Measurements from ENCODE around the gene SPART. TPM values are rescaled to one million over a fixed set of nuclear protein-coding genes. Genes with fewer than 3 reads are reported as not detected.

Gene SPART
- polyA plus RNA-seq, 1 donor from 2014 or later, result 52.4 TPM

DNA sequence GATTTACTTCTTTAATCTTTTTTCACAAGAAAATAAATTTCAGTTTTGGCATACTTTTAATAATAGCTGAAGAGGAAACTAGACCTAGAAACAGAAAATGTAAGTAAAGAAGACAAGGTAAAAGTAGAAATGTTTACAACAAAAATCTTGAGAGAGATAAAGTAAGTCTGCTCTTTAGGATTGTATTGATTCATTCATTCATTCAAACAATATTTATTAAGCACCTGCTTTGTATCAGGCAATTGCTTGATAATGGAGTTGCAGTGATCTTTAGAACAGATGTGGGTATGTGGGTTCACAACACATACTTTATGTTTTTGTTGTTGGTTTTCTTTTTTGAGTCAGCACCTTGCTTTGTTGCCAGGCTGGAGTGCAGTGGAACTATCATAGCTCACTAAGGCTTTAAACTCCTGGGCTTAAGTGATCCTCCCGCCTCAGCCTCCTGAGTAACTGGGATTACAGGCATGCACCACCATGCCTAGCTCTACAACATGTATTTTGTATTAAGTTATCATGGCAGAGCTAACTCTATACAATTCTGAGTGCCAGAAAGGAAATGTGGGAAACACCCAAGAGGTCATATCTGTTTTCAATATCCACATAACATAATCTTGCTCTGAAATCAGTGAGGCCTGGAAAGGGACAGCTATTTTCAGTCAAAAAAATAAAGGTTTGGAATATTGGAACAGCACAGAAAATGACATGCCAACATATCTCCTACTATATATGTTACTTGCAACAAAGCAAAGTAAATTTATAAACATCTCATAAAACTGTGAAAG lies 8.8 kb upstream of the SPART start:
- no peak overlapping the region for H3K9ac ChIP-seq (ENCODE audit: low read length)
- no peak overlapping the region for H3K4me3 ChIP-seq (ENCODE audit: low read length)
- H3K36me3 ChIP-seq (ENCODE audit: insufficient read depth, low read length), result no peaks in the 10 kb centered on the region
- H3F3A ChIP-seq (ENCODE audit: insufficient read depth, low read length, poor library complexity, severe bottlenecking), result no peaks in the 10 kb centered on the region
- H4K20me1 ChIP-seq (ENCODE audit: insufficient read depth), result no peaks in the 10 kb centered on the region
- H3K79me2 ChIP-seq (replicated peaks; ENCODE audit: insufficient read depth, low read length), result no peaks in the 10 kb centered on the region
- no peak overlapping the region for H3K27ac ChIP-seq (ENCODE audit: low read length)
- no peak overlapping the region for H3K4me2 ChIP-seq (ENCODE audit: low read length)
- H3K9me2 ChIP-seq (ENCODE audit: insufficient read depth, low read length), result no peaks in the 10 kb centered on the region
- no peak overlapping the region for H2AFZ ChIP-seq (ENCODE audit: low read depth, low read length)
- H3K27me3 ChIP-seq (ENCODE audit: insufficient read depth, low read depth, low read length), result no peaks in the 10 kb centered on the region
- no peaks in the 10 kb centered on the region for H3K9me3 ChIP-seq (ENCODE audit: low read length)
- TF ChIP-seq, protein P1, sequence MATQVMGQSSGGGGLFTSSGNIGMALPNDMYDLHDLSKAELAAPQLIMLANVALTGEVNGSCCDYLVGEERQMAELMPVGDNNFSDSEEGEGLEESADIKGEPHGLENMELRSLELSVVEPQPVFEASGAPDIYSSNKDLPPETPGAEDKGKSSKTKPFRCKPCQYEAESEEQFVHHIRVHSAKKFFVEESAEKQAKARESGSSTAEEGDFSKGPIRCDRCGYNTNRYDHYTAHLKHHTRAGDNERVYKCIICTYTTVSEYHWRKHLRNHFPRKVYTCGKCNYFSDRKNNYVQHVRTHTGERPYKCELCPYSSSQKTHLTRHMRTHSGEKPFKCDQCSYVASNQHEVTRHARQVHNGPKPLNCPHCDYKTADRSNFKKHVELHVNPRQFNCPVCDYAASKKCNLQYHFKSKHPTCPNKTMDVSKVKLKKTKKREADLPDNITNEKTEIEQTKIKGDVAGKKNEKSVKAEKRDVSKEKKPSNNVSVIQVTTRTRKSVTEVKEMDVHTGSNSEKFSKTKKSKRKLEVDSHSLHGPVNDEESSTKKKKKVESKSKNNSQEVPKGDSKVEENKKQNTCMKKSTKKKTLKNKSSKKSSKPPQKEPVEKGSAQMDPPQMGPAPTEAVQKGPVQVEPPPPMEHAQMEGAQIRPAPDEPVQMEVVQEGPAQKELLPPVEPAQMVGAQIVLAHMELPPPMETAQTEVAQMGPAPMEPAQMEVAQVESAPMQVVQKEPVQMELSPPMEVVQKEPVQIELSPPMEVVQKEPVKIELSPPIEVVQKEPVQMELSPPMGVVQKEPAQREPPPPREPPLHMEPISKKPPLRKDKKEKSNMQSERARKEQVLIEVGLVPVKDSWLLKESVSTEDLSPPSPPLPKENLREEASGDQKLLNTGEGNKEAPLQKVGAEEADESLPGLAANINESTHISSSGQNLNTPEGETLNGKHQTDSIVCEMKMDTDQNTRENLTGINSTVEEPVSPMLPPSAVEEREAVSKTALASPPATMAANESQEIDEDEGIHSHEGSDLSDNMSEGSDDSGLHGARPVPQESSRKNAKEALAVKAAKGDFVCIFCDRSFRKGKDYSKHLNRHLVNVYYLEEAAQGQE (IDR thresholded peaks at IDR 0.05; ENCODE audit: borderline replicate concordance), result no peak
- TF ChIP-seq MXI1 (conservative IDR thresholded peaks at IDR 0.05; ENCODE audit: poor library complexity, severe bottlenecking), result no peak
- TF ChIP-seq, protein P2, sequence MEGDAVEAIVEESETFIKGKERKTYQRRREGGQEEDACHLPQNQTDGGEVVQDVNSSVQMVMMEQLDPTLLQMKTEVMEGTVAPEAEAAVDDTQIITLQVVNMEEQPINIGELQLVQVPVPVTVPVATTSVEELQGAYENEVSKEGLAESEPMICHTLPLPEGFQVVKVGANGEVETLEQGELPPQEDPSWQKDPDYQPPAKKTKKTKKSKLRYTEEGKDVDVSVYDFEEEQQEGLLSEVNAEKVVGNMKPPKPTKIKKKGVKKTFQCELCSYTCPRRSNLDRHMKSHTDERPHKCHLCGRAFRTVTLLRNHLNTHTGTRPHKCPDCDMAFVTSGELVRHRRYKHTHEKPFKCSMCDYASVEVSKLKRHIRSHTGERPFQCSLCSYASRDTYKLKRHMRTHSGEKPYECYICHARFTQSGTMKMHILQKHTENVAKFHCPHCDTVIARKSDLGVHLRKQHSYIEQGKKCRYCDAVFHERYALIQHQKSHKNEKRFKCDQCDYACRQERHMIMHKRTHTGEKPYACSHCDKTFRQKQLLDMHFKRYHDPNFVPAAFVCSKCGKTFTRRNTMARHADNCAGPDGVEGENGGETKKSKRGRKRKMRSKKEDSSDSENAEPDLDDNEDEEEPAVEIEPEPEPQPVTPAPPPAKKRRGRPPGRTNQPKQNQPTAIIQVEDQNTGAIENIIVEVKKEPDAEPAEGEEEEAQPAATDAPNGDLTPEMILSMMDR (IDR thresholded peaks at IDR 0.05; ENCODE audit: poor library complexity, severe bottlenecking), result no peak
- no peak for TF ChIP-seq TAF1 (IDR thresholded peaks at IDR 0.05; ENCODE audit: low read depth)
- TF ChIP-seq EZH2 (IDR thresholded peaks at IDR 0.05; ENCODE audit: borderline replicate concordance, insufficient read depth, low read length, poor library complexity, severe bottlenecking), result no peak
- no peak for TF ChIP-seq EP300 (conservative IDR thresholded peaks at IDR 0.05; ENCODE audit: poor library complexity, severe bottlenecking)
- no peak for TF ChIP-seq SMC3 (conservative IDR thresholded peaks at IDR 0.05; ENCODE audit: poor library complexity)
- TF ChIP-seq POLR2AphosphoS5 (IDR thresholded peaks at IDR 0.05), result no peak
- TF ChIP-seq RAD21 (conservative IDR thresholded peaks at IDR 0.05), result no peak

DNA sequence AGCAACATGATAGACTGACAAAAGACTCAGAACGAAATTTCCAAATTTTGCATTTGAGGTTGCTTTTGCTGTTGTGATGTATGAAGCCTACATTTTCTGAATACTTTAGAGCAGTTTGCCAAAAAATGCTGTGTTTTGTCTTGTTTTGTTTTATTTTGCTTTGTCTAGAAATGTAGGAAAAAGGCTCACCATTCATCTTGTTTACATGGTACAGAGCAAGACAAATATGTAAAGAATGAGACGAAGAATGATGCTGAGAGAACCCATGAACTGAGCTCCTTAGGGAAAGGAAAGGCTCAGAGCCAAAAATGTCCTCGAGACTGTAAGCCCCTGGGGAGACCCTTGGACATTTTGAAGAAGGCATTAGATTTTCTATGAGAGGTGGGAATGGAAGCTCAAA lies 6.8 kb upstream of the SPART start:
- H3K9me3 ChIP-seq (ENCODE audit: low read length), result no peaks in the 10 kb centered on the region
- no peaks in the 10 kb centered on the region for H3K27me3 ChIP-seq (ENCODE audit: insufficient read depth, low read depth, low read length)
- no peak overlapping the region for H3K4me2 ChIP-seq (ENCODE audit: low read length)
- no peaks in the 10 kb centered on the region for H3K36me3 ChIP-seq (ENCODE audit: insufficient read depth, low read length)
- no peak overlapping the region for H3K27ac ChIP-seq (ENCODE audit: low read length)
- no peak overlapping the region for H2AFZ ChIP-seq (ENCODE audit: low read depth, low read length)
- no peak overlapping the region for H3K4me3 ChIP-seq (ENCODE audit: low read length)
- H3F3A ChIP-seq (ENCODE audit: insufficient read depth, low read length, poor library complexity, severe bottlenecking), result no peaks in the 10 kb centered on the region
- no peaks in the 10 kb centered on the region for H3K79me2 ChIP-seq (replicated peaks; ENCODE audit: insufficient read depth, low read length)
- H4K20me1 ChIP-seq (ENCODE audit: insufficient read depth), result no peaks in the 10 kb centered on the region
- no peak for TF ChIP-seq EZH2 (IDR thresholded peaks at IDR 0.05; ENCODE audit: borderline replicate concordance, insufficient read depth, low read length, poor library complexity, severe bottlenecking)
- TF ChIP-seq POLR2AphosphoS5 (IDR thresholded peaks at IDR 0.05), result no peak
- TF ChIP-seq RAD21 (conservative IDR thresholded peaks at IDR 0.05), result no peak
- H3K9me2 ChIP-seq (ENCODE audit: insufficient read depth, low read length), result no peaks in the 10 kb centered on the region
- H3K9ac ChIP-seq (ENCODE audit: low read length), result no peak overlapping the region

Data from neural cell (in vitro differentiated cells).